Uterus (tissue), 2 donors: ENCODE measurements around the gene FGFRL1.

ENCODE experiments used
- CTCF ChIP-seq, 4 experiments: fragments of 200-600 bp in 2 of 4; fragments of 450-650 bp in 2 of 4; sonication (generic) in 2 of 4; IDR thresholded peaks; one replicate each; pipeline ENCODE4 v1.5.1; 2016 to 2019; ENCODE audit warnings: antibody characterized with exemption in 4 of 4, mild to moderate bottlenecking in 2 of 4, moderate library complexity in 1 of 4
- POLR2A ChIP-seq, 2 donors: fragments of 450-650 bp; IDR thresholded peaks; one replicate each; pipeline ENCODE4 v1.6.1; 2016; ENCODE audit warnings: antibody characterized with exemption in 2 of 2, mild to moderate bottlenecking in 1 of 2, moderate library complexity in 1 of 2

- TF ChIP-seq CTCF (IDR thresholded peaks at IDR 0.05): no peak
- no peak for TF ChIP-seq POLR2A (IDR thresholded peaks at IDR 0.05)
Measured at GRCh38 chr4:1042352-1043055, 31.1 kb downstream of the FGFRL1 start.
